ENCODE measurements around the gene SHISA6.

The SHISA6 gene

DNA sequence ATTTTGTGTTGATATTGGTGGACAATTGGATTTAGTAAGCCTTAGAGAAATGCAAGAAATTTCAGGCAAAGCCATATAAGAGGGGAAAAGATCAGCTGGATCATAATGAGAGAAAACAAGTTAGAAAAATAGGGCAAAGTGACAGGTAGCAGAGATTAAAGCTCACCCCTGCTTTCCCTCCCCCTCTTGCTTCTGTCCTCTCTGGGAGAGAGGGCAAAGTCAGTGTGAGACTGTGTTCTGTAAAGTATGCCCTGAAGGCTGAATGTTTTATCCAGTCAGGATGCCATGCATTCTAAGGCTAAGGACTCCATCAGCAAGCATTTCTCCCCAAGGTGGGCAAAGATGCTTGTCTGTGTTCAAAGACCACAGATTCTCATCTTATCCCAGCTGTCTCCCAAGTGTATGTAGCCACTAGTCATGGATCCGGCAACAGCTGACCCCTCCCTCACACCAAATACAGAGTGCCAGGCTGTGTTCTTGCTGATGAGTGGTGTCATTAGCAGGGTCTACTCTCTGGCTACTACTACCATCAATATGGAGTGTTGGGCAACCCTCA is 221.1 kb downstream of the SHISA6 start:
- DNase-seq = no peak

- no peak for DNase-seq
These were observed 226.6 kb downstream of the SHISA6 start for GRCh38 chr17:11467639-11468038.

- DNase-seq = no peak
These were observed 244.5 kb downstream of the SHISA6 start for GRCh38 chr17:11485336-11486100.

DNA sequence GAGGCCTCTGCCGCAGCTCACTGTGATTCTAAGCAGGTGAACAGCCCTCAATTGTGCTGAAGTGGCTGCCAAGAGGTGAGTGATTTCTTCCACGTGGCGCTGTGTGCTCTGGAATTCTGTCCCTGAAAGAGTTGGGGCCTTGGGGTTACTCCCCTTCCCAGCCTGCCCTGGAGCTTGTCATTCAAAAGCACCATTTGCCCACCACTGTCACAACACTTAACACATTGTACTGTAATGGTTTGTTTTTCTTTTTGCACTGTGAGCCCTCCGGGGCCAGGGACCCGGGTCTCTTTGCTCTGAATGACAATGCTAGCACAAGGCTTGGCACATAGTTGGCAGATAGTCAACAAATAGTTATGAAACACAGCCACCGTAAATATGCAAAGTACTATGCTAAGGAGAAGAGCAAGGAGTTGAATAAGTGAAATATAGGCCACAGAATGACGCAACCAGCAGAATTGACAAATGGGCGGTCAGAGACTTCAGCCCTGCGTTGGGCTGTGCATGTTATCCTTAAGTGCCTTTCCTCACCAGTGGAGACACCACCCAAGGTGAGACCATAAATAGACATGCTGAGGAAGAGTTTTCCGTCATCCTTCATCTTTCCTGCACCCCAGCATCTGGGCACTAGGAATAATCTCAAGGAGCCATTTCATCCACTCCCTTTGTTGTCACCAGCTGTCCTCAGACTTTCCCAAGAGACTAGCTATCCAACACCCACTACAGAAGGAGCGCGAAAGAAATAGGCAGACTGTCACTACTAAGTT is 245.3 kb downstream of the SHISA6 start:
- no peak for DNase-seq

DNA sequence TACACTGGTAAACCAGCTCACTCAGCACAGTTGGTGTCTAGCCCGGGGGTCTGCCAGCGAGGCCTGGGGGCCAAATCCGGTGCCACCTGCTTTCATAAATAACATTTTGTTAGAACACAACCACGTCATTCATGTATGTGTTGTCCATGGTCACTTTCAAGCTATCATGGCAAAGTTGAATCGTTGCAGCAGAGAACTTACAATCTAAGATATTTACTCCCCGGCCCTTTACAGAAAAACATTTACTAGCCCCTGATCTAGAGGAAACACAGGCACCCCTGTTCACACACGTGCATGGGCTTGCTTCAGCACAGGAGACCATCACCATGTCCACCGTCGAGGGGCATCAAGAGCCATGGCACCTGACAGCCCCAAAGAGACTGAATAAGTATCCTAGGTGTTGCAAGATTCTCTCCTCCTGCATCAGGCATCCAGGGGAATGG is 245.9 kb downstream of the SHISA6 start:
- no peak for DNase-seq

- no peak for DNase-seq
These were observed 246.5 kb downstream of the SHISA6 start for GRCh38 chr17:11487469-11487868.

DNA sequence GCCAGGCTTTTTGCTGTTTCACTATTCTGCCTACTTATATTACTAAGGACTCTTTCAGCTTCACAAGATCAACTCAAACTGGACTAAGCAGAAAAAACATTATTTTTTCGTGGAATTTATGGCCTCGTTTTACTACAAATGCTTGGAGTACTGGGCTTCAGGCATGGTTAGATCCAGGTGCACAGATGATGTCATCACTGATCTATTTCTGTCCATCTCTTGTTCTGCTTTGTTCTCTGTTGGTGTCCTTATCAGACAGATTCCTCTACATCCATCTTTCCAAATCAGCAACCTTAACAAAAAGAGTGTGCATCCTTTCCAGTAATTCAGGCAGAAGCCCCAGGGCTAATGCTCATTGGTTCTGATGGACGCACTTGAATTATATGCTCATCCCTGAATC is 247.4 kb downstream of the SHISA6 start:
- no peak for DNase-seq

- no peak for DNase-seq
These were observed 249.2 kb downstream of the SHISA6 start for GRCh38 chr17:11490171-11490755.

GRCh38 chr17:11492511-11492910 is 251.5 kb downstream of the SHISA6 start:
- DNase-seq = no peak

DNA sequence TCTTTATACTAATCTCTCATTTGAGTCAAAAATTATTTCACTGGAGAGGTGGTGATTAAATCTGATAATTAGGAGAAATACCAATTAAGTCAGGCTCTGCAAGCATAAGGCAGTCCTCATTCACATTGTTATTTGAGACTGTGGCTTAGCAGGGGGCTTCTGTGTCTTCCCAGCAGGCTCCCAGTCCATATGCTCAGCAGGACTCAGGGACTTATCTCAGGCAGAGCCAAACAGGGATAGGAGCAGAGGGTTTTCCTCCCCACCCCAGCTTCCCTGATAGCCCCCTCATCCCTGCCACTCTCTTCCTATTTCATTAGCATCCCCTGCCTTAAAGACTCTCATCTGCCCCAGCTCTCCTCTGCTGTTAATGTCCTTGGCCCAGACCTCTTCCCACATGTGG is 252.9 kb downstream of the SHISA6 start:
- DNase-seq = no peak

DNA sequence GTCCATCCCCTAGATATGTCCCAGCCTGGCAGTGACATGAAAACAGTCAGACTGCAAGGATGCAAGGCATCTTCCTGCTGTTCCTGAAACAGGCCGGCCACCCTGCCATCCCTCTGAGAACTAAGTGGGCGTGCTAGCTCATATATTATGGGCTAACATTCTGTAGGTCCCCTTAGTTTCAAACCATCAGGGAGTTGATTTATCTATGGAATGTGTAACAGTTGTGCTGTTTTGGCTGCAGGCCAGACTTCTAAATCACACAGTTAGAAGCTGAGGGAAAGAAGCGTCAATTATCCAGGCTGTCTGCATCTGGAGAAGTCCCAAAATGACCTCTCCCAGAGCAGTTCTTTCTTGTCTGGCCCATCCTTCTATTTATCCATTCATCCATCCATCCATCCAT is 254.6 kb downstream of the SHISA6 start:
- DNase-seq = no peak

DNA sequence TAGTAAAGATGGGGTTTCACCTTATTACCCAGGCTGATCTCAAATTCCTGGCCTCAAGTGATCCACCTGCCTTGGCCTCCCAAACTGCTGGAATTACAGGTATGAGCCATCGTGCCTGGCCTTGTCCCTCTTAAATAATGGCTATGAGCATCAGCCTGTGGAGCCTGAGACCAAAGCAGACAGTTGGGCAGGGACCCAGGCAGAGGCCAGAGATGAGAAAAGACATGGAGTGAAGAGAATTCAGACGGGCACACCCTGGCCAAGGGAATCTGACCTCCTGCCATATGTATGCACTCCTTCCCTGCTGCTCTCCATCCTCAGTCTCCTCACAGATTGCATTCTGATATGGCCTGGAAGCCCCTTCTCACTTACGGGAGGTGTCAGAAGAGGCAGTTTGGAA is 258.9 kb downstream of the SHISA6 start:
- DNase-seq = no peak

- no peak for DNase-seq
These were observed 262.5 kb downstream of the SHISA6 start for GRCh38 chr17:11503308-11504035.

DNA sequence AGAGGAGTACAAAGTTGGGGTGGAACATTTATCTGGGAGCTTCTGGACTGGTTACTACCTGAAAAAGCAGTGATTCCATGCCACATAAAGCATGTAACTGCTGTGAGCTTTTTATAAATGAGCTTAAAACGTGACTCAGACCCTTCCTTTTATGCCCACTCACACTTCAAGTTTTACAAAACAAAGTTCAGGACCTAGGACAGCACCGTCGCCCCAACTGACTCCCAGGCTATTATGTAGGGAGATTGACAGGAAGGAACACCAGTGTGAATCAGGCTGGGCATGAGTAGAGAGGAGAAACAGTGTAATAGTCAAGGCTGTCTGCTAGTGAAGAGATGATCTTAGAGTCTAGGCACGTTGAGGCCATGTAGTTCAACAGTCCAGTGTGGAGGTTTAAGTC is 265.6 kb downstream of the SHISA6 start:
- DNase-seq = no peak

GRCh38 chr17:11511696-11512095 is 270.7 kb downstream of the SHISA6 start:
- DNase-seq = no peak

- no peak for DNase-seq
These were observed 273.6 kb downstream of the SHISA6 start for GRCh38 chr17:11514565-11514964.

DNA sequence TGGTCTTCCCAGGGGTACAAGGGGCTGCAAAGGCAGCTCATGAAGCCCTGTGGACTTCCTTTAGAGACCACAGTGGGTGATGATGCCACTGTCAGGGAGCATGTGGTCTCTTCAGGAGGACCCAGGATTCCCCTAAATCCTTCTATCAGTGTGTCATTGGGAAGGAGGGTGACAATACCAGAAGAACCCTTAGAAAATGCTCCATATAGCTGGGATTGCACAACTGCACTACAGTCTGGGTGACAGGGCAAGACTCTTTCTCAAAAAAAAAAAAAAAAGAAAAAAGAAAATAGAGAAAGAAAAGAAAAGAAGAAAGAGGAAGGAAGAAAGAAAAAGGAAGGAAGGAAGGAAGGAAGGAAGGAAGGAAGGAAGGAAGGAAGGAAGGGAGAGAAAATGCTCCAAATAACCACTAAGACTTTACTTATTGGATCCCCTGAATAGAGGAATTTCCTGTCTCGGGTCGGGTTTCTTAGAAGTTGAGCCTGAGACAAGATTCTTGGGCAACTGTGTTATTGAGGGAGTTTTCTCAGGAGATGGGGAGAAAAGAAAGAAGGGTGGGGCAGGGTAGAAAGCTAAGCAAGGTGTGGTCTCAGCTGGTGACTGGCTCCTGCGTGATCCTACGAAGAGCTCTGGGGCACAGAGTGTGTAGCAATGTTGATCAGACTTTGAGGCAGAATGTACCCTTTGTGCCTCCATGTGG is 274.1 kb downstream of the SHISA6 start:
- DNase-seq = no peak

GRCh38 chr17:11515901-11516300 is 274.9 kb downstream of the SHISA6 start:
- no peak for DNase-seq

- no peak for DNase-seq
These were observed 294.2 kb downstream of the SHISA6 start for GRCh38 chr17:11535231-11535630.

DNA sequence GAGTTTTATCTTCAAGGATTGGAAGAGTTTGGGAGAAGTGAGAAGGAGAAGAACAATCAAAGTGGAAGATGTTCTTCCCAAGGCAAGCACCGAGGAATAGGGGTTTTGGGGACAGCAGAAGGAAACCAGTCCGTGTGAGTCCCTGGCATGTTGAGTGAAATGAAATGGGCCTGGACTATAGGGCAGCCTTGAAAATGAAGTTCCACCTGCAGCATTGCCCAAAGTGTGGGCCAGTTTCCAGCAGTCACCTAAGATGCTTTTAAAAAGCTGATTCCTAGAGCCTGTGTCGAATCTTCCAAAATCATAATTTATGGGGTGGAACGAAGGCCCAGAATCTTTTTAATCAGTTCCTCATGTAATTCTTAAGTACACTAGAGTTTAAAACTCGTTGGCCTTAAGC is 297.4 kb downstream of the SHISA6 start:
- DNase-seq = no peak

DNA sequence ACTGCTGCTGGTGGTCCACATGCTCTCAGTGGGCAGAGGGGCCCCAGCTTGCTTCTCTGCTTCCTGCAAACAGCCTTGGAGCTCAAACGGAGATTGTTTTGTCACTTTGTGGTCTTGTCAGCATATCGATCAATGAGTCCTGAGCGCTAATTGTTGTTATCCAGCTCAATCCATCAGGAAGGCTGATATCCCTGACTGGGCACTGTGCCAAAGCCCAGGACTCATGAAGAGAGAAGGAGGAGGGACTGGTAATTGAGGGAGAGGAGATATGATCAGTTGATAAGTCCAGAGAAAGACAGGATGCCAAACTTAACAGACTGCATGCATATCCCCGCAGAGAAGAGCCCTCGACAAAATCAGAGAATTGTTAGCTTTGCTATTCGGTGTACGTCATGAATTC is 298.6 kb downstream of the SHISA6 start:
- no peak for DNase-seq

- DNase-seq = no peak
These were observed 304.0 kb downstream of the SHISA6 start for GRCh38 chr17:11545002-11545401.

Data from NCI-H1694 (cell line).